Osteocyte (in vitro differentiated cells): ENCODE measurements around the gene AGFG2. TPM values are rescaled to one million over a fixed set of nuclear protein-coding genes. Genes with fewer than 3 reads are reported as not detected.

ENCODE experiments used
- DNase-seq: peaks from one replicate; pipeline ENCODE4 v3.0.0; 2021; ENCODE audit warnings: mixed read lengths; ENCODE audit not compliant: unreplicated experiment; ENCODE audit errors: extremely low spot score
- H3K27ac Mint-ChIP-seq: one replicate; pipeline ENCODE4 v1.8.0; 2021; ENCODE audit warnings: mild to moderate bottlenecking, mixed read lengths; ENCODE audit not compliant: unreplicated experiment
- H3K27me3 Mint-ChIP-seq: one replicate; pipeline ENCODE4 v1.8.0; 2021; ENCODE audit warnings: mixed read lengths; ENCODE audit not compliant: unreplicated experiment
- H3K36me3 Mint-ChIP-seq: one replicate; pipeline ENCODE4 v1.8.0; 2021; ENCODE audit warnings: mixed read lengths; ENCODE audit not compliant: unreplicated experiment
- H3K4me1 Mint-ChIP-seq: one replicate; pipeline ENCODE4 v1.8.0; 2021; ENCODE audit warnings: mixed read lengths; ENCODE audit not compliant: unreplicated experiment
- H3K4me3 Mint-ChIP-seq: one replicate; pipeline ENCODE4 v1.8.0; 2021; ENCODE audit warnings: mild to moderate bottlenecking, moderate library complexity, mixed read lengths; ENCODE audit not compliant: unreplicated experiment
- H3K9me3 Mint-ChIP-seq: one replicate; pipeline ENCODE4 v1.8.0; 2021; ENCODE audit warnings: mixed read lengths; ENCODE audit not compliant: unreplicated experiment
- CTCF ChIP-seq: fragments of 200-600 bp; sonication (generic); IDR thresholded peaks from 2 replicates; pipeline ENCODE4 v1.5.0; 2021; ENCODE audit warnings: antibody characterized with exemption, mild to moderate bottlenecking, moderate library complexity
- total RNA-seq: library from RNA; stranded (reverse); gene quantifications from 2 replicates; pipeline ENCODE4 v1.2.1, GENCODE V29; 2021

AGFG2 gene
- total RNA-seq, 1 donor from 2014 or later, result 10.8 TPM

DNA sequence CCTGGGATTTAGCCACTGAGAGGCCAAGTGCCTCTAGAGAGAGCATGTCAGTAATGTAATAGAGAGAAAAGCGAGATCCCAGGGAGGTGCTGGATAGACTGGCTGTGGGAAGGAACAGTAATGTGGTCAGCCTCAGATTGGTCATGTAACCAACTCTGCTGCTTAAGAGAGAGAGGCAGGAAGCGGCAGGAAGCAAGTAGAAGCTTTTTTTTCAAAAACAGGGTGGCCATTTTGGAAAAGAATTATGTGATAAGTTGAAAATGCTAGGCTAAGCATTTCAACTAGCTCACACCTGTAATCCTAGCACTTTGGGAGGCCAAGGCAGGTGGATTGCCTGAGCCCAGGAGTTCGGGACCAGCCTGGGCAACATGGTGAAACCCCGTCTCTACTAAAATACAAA is 59.4 kb downstream of the AGFG2 start:
- H3K36me3 Mint-ChIP-seq, result peaks cover 2% of the 10 kb centered on the region
- no peak for TF ChIP-seq CTCF
- no peak for DNase-seq
- no peak overlapping the region for H3K4me3 Mint-ChIP-seq
- no peak overlapping the region for H3K27ac Mint-ChIP-seq
- H3K27me3 Mint-ChIP-seq, result no peaks in the 10 kb centered on the region
- no peaks in the 10 kb centered on the region for H3K9me3 Mint-ChIP-seq
- H3K4me1 Mint-ChIP-seq, result peaks cover 26% of the 10 kb centered on the region

DNA sequence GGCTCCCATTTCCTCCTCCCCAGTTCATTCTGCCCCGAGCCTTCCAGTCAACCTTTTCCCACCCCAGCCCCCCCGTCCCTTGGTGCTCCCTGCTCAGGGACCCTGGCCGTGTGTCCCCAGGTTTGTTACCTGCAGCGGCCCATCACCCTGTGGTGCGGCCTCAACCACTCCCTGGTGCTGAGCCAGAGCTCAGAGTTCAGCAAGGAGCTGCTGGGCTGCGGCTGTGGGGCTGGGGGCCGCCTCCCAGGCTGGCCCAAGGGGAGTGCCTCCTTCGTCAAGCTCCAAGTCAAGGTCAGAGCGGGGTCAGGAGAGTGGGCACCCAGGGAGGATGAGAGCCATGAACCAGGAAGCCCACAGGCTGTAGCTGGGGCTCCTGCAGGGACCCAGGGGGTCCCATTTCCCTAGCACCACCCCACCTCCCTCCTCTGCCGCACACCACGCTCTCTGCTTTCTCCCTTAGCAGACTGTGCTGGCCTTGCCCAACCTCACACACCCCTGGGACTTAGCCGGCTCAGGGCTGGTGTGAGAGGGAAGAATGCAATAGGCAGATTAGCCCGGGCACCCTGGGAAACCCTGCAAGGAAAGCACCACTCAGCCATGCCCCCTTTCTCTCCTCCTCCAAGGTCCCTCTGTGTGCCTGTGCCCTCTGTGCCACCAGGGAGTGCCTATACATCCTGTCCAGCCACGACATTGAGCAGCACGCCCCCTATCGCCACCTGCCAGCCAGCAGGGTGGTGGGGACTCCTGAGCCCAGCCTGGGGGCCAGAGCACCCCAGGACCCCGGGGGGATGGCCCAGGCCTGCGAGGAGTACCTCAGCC is 61.1 kb downstream of the AGFG2 start:
- H3K36me3 Mint-ChIP-seq, result peaks cover 2% of the 10 kb centered on the region
- no peak for TF ChIP-seq CTCF
- no peak overlapping the region for H3K4me3 Mint-ChIP-seq
- H3K4me1 Mint-ChIP-seq, result peaks cover 35% of the 10 kb centered on the region
- no peak overlapping the region for H3K27ac Mint-ChIP-seq
- DNase-seq, result no peak
- H3K9me3 Mint-ChIP-seq, result no peaks in the 10 kb centered on the region
- H3K27me3 Mint-ChIP-seq, result no peaks in the 10 kb centered on the region

DNA sequence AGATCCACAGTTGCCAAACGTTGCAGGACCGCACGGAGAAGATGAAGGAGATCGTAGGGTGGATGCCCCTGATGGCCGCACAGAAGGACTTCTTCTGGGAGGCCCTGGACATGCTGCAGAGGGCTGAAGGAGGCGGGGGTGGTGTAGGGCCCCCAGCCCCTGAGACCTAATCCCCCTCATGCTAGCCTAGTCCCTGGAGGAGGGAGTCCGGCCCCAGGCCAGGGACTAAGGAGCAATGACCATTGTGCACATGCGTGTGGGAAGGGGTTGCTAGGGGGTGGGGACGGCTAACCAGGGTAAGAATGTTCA is 61.7 kb downstream of the AGFG2 start:
- Mint-ChIP-seq H3K36me3 (peaks cover 2% of the 10 kb centered on the region), H3K4me3 (no peak overlapping the region), H3K27ac (no peak overlapping the region), H3K4me1 (peaks cover 37% of the 10 kb centered on the region), H3K27me3 (no peaks in the 10 kb centered on the region), H3K9me3 (no peaks in the 10 kb centered on the region)
- TF ChIP-seq CTCF, result no peak
- DNase-seq, result no peak

DNA sequence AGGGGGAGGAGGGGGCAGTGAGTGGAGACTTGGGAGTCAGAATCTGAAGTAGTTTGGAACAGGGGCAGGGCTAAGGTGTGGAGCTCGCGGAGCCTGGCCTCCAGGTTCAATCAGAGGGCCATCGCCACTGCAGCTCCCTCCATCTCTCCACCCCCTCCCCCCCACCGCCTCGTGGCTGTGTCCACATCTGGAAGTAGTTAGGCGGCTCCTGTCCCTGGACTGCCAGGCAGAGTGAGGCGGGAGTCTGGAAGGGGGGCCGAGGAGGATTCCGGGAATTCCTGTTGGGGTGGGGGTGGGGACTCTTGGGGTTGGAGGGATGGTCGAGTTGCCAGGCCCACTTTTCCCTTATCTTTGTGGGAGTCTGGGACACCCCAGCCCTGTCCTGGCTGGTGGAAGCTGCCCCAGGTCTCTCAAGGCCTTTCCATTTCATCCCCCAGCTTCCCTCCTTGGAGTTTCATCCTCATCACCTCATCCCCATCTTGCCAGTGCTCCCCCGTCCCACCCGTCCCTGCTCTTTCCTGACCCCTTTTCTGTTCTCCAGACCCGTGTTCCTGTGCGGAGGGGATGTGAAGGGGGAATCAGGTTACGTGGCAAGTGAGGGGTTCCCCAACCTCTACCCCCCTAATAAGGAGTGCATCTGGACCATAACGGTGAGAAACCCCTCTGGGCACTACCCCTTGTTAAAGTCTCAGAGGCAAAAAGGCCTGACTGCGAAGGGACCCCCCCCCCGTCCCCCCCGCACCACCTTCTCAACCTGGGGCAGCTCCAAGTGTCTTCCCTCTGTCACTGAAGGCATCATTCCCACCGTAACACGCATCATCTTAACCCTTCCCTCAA is 64.1 kb downstream of the AGFG2 start:
- DNase-seq, result peak; percentile 92
- peak overlapping the region; percentile 91 for H3K27ac Mint-ChIP-seq
- H3K9me3 Mint-ChIP-seq, result no peaks in the 10 kb centered on the region
- H3K36me3 Mint-ChIP-seq, result peaks cover 7% of the 10 kb centered on the region
- peaks cover 37% of the 10 kb centered on the region for H3K4me1 Mint-ChIP-seq
- H3K27me3 Mint-ChIP-seq, result no peaks in the 10 kb centered on the region
- H3K4me3 Mint-ChIP-seq, result peak overlapping the region; percentile 83
- no peak for TF ChIP-seq CTCF

DNA sequence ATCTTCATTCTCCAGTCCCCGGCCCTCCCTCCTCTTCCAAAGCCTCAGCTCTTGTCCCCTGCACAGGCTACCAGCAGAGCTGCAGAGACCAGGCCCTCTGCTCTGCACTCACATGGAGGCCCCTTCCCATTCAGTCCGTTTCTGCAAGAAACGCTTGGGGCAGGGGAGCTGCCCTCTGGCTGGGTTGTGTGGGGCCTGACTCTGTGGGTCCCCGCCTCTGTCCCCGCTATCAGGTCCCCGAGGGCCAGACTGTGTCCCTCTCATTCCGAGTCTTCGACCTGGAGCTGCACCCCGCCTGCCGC is 64.7 kb downstream of the AGFG2 start:
- Mint-ChIP-seq H3K36me3 (peaks cover 9% of the 10 kb centered on the region), H3K4me3 (peak overlapping the region; percentile 83), H3K9me3 (no peaks in the 10 kb centered on the region), H3K27me3 (no peaks in the 10 kb centered on the region), H3K4me1 (peaks cover 37% of the 10 kb centered on the region), H3K27ac (peak overlapping the region; percentile 91)
- DNase-seq, result no peak
- no peak for TF ChIP-seq CTCF
